ENCODE results near the gene TRPC4. TPM values are rescaled to one million over a fixed set of nuclear protein-coding genes. Genes with fewer than 3 reads are reported as not detected.

The TRPC4 gene
- total RNA-seq, 3 donors from 2014 or later, result 0.29 to 0.98 (median 0.32) TPM

GRCh38 chr13:37889102-37889501 lies 19.5 kb upstream of the TRPC4 start:
- intact Hi-C loops (cut with DNase I; ENCODE audit: low total_unique reads), result no loop called here
- no peak overlapping the region for H3K27ac ChIP-seq
- H3K4me1 ChIP-seq, result no peaks in the 10 kb centered on the region

GRCh38 chr13:37886879-37887278 lies 17.3 kb upstream of the TRPC4 start:
- Histone ChIP-seq H3K9me3 (no peaks in the 10 kb centered on the region), H3K27ac (no peak overlapping the region), H3K4me3 (no peak overlapping the region), H3K36me3 (no peaks in the 10 kb centered on the region), H3K27me3 (no peaks in the 10 kb centered on the region), H3K4me1 (no peaks in the 10 kb centered on the region)
- intact Hi-C loops (cut with DNase I; ENCODE audit: low total_unique reads), result no loop called here
- TF ChIP-seq POLR2A (IDR thresholded peaks at IDR 0.05) (no peak), CTCF (IDR thresholded peaks at IDR 0.05) (no peak), POLR2AphosphoS5 (IDR thresholded peaks at IDR 0.05) (no peak)
- DNase-seq (ENCODE audit: low spot score in 2 of 2), result no peak

More at GRCh38 chr13:37889102-37889501, 19.5 kb upstream of the TRPC4 start:
- Histone ChIP-seq H3K36me3 (no peaks in the 10 kb centered on the region), H3K27me3 (no peaks in the 10 kb centered on the region), H3K9me3 (no peaks in the 10 kb centered on the region), H3K4me3 (no peak overlapping the region)
- DNase-seq (ENCODE audit: low spot score in 2 of 2), result no peak
- TF ChIP-seq CTCF (IDR thresholded peaks at IDR 0.05), result no peak
- TF ChIP-seq POLR2AphosphoS5 (IDR thresholded peaks at IDR 0.05), result no peak
- no peak for TF ChIP-seq POLR2A (IDR thresholded peaks at IDR 0.05)

GRCh38 chr13:37884674-37885073 lies 15.1 kb upstream of the TRPC4 start:
- H3K27ac ChIP-seq, result no peak overlapping the region
- intact Hi-C loops (cut with DNase I; ENCODE audit: low total_unique reads), result no loop called here
- H3K4me3 ChIP-seq, result no peak overlapping the region
- no peak for TF ChIP-seq POLR2AphosphoS5 (IDR thresholded peaks at IDR 0.05)
- TF ChIP-seq POLR2A (IDR thresholded peaks at IDR 0.05), result no peak
- no peak for TF ChIP-seq CTCF (IDR thresholded peaks at IDR 0.05)
- no peaks in the 10 kb centered on the region for H3K9me3 ChIP-seq
- H3K36me3 ChIP-seq, result no peaks in the 10 kb centered on the region
- H3K27me3 ChIP-seq, result no peaks in the 10 kb centered on the region
- H3K4me1 ChIP-seq, result no peaks in the 10 kb centered on the region
- no peak for DNase-seq (ENCODE audit: low spot score in 2 of 2)

GRCh38 chr13:37884026-37884425 lies 14.5 kb upstream of the TRPC4 start:
- no peaks in the 10 kb centered on the region for H3K4me1 ChIP-seq
- intact Hi-C loops (cut with DNase I; ENCODE audit: low total_unique reads), result no loop called here
- no peaks in the 10 kb centered on the region for H3K27me3 ChIP-seq
- H3K9me3 ChIP-seq, result no peaks in the 10 kb centered on the region
- H3K27ac ChIP-seq, result no peak overlapping the region
- TF ChIP-seq CTCF (IDR thresholded peaks at IDR 0.05) (no peak), POLR2AphosphoS5 (IDR thresholded peaks at IDR 0.05) (no peak), POLR2A (IDR thresholded peaks at IDR 0.05) (no peak)
- no peak overlapping the region for H3K4me3 ChIP-seq
- no peak for DNase-seq (ENCODE audit: low spot score in 2 of 2)
- H3K36me3 ChIP-seq, result no peaks in the 10 kb centered on the region

GRCh38 chr13:37878921-37879320 lies 9.3 kb upstream of the TRPC4 start:
- no peaks in the 10 kb centered on the region for H3K36me3 ChIP-seq
- intact Hi-C loops (cut with DNase I; ENCODE audit: low total_unique reads), result no loop called here

More at GRCh38 chr13:37878921-37879320, 9.3 kb upstream of the TRPC4 start:
- TF ChIP-seq POLR2A (IDR thresholded peaks at IDR 0.05) (no peak), CTCF (IDR thresholded peaks at IDR 0.05) (no peak), POLR2AphosphoS5 (IDR thresholded peaks at IDR 0.05) (no peak)
- DNase-seq (ENCODE audit: low spot score in 2 of 2), result no peak
- H3K4me3 ChIP-seq, result no peak overlapping the region
- H3K27ac ChIP-seq, result no peak overlapping the region
- no peaks in the 10 kb centered on the region for H3K27me3 ChIP-seq
- H3K9me3 ChIP-seq, result no peaks in the 10 kb centered on the region
- H3K4me1 ChIP-seq, result no peaks in the 10 kb centered on the region
